Stimulated activated CD4-positive, alpha-beta T cell treated with anti-CD3 and anti-CD28 coated beads, Interleukin-12 subunit alpha, Interleukin-12 subunit beta, amount 100 ng/mL, for 48 hours (primary cell): ENCODE measurements around the gene CENPW.

ENCODE experiments used
- DNase-seq, 3 donors: peaks; one replicate each; pipeline ENCODE4 v3.0.0-alpha.2; 2020; ENCODE audit warnings: low read depth in 2 of 3, low spot score in 1 of 3

Gene CENPW

DNA sequence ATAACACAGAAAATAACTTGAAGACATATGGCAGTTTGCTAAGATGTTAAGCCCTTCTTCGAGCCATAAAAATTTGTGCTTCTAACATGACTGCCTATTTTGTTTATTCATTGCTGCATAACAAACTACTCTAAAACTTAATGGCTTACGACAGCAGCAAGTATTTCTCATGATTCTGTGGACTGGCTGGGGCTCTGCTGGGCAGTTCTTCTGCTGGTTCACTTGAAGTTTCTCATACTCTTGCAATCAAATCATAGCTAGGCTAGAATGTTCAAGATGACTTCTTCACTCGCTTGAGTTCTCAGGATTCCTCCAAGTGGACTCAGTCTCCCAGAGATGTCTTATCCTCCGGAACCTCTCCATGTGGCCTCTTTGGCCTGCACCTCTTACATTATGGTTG lies 33.4 kb downstream of the CENPW start:
- no peak for DNase-seq

DNA sequence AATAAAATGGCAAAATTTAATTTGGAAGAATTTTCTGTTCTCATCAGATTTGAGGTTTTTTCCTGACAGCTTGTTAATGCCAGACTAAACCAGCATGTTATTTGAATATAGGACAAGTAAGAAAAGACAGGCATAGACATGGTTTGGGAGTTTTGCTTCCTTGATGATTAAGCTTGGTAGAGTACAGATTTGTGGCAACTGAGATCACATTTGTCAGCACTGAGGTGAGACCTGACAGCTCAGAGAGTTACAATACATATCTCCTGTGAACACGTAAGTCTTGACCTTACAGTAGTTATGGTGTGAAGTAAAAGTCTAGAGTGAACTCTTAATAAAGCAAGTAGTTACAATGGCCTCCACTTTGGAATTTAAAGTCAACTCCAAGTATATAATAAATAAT lies 34.5 kb downstream of the CENPW start:
- DNase-seq = no peak

DNA sequence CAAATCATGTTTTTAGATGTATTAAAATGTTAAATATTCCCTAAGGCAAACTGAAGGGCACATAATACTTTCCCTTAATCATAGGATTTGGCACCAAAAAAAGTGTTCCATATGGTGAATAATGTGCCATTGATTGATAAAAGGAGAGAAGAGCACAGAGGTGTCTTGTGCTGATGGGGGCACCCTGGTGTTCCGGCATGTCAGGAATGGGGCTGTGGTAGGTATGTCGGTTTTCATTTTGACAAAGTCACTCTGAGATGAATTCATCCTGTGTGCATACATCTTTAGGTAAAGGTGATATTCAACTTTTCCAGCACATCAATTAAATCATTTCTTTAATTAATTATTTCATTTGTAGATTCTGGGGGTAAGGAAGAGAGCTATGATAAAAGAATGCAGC lies 36.8 kb downstream of the CENPW start:
- no peak for DNase-seq

DNA sequence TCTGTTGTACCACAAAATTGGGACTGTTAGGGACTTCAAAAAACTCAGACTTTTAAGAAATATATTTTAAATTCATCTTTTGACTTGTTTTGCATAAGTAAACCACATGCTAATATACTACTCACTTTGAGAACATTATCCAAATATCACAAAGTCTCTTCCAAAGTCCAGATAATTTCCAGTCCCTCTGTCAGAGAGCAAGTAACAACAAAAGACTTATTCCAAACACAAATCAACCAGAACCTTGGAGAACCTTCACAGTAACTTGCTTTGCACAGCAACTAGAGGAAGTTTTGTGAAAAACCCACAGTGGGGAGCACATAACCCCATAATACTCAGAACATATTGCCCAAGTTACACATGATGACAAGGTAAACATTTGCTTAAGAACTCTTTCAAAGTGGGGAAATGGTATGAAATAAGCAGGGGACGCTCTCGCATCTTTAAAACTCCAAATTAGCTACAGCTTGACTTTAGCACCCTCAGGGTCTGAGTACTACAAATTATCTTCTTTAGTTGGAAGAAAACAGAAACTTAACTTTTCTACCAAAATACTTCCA lies 37.8 kb downstream of the CENPW start:
- no peak for DNase-seq

DNA sequence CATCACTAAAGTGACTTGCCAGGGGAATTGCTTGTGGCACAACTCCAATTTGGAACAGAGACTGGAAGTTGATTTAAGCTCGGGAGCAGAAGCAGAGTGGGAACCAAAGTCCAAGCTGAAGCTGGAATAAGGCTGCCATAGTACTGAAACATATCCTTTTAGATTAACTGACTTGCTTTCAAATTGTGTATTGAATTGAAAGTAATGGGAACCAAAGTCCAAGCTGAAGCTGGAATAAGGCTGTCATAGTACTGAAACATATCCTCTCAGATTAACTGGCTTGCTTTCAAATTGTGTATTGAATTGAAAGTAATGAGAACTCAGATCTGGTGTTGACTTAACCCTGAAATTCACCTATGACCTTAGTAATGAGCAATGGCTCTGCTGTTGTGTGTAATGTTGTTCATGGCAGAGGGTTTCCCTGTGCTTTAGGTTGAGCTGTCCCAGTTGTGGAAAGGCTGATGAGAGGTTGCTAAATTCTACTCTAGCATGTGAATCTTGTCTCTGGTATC lies 40.2 kb downstream of the CENPW start:
- DNase-seq = no peak

DNA sequence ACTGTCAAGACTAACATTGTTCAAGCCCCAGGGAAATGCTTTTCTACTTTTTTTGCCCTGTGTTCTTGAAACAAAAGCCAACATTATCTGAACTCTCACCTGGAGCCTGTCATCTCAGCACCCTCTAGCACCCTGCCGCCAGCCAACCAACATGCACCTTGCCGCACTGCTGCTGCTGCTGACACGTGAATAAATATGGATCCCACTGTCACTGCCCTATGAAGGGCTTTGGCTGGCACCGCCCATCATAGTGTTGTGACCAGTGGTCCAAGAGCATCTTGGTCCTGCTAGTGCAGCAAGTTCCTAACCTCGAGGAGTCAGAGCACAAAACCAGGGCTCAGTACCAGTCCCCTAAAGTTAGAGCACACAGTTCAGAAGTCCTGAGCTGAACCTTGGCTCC lies 41.6 kb downstream of the CENPW start:
- no peak for DNase-seq

DNA sequence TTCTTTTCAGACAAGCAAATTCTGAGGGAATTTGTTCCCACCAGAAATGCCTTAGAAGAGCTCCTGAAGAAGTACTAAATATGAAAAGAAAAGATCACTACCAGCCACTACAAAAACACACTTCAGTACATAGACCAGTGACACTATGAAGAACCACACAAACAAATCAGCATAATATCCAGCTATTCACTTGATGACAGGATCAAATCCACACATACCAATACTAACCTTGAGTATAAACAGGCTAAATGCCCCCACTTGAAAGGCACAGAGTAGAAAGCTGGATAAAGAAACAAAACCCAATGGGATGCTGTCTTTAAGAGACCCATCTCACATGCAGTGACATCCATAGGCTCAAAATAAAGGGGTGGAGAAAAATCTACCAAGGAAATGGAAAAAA lies 43.3 kb downstream of the CENPW start:
- DNase-seq = no peak

DNA sequence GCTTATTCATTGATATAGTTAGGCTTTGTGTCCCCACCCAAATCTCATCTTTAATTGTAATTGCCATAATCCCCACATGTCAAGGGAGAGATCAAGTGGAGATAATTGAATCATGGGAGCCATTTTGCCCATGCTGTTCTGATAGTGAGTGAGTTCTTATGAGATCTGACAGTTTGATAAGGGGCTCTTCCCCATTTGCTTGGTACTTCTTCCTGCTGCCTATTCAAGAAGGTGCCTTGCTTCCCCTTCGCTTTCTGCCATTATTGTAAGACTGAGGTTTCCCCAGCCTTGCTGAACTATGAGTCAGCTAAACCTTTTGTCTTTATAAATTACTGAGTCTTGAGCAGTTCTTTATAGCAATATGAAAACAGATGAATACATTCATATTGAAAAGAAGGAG lies 45.6 kb downstream of the CENPW start:
- no peak for DNase-seq

DNA sequence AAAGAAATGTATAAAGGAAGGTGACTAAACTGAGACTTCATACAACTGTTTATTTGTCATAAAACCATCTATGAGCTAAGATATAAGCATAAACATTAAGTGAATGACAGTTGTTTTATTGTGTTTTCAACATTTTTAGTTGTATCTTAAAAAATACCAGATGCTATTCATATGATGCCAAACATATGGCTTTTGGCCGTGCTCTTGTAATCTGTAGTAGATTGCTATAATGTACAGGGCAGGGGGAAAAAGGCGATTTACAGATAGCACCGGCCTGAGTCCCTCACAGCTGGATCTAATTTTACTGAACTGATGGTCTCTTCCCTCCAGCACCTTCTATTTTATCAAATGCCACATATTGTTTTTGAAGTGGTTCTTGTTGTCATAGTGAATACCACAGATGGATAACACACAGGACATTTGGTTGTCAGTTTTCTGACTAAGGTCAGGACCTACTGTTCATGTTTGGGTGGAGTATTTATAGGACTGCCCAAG lies 48.2 kb downstream of the CENPW start:
- DNase-seq = no peak

DNA sequence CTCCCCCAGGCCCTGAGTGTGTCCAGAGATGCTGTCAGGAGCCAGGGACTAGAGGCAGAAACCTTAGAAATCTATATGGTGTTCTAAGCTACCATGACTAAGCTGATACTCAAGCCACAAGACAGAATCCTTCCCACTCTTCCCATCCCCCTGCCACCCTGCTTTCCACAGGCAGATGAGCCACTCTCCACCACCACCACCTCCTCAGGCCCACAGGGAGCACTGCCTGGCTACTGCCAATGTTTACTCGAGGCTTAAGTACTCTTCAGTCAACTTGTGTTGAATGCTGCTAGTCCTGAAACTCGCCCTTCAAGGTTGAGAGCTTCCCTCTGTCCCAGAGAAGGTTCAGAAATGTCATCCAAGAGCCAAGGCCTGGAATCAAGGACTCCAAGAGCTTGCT lies 56.2 kb downstream of the CENPW start:
- DNase-seq = no peak
